ENCODE measurements around the gene GAMT. TPM values are rescaled to one million over a fixed set of nuclear protein-coding genes. Genes with fewer than 3 reads are reported as not detected.

Gene GAMT
- total and polyA plus RNA-seq, 5 experiments from 2014 or later, result 14.0 to 33.6 (median 29.4) TPM

DNA sequence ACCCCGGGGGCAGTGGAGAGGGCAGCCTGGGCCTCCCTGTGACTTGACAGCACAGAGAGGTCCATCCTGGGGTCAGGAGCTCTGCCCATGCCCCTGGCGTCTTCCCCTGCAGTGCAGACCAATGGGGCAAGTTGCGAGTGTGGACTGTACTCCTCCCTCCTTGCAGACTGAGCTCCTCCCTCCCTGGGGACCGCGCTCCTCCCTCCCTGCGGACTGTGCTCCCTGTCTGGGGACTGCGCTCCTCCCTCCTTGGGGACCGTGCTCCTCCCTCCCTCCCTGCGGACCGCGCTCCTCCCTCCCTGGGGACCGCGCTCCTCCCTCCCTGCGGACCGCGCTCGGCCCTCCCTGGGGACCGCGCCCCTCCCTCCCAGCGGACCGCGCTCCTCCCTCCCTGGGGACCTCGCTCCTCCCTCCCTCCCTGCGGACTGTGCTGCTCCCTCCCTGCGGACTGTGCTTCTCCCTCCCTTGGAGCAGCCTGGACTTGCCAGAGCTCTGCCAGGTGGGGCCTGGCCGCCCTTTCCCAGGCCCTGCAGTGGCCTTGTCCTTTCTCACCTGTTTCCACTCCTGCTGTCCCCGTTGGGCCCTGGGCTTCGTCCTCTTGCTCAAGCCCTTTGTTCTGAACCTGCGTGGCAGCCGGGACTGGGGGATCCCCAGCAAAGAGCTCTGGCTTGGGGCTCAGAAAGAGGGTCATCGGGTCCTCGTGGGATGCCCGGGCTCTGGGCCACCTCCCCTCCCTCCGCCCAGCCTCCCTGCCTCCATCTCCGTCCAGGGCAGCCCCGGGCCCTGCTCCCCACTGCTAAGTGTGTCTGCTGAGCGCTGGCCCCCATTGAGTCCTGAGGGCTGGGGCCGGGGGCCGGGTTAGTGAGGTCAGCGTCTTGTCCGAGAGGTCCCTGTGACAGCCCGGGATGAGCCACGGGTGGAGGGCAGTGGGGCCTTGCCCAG lies 6.8 kb downstream of the GAMT start:
- ATAC-seq (no peak), DNase-seq (no peak)
- H3K4me3 Mint-ChIP-seq, result no peak overlapping the region
- no peaks in the 10 kb centered on the region for H3K9me3 Mint-ChIP-seq
- no peak overlapping the region for H3K27ac Mint-ChIP-seq
- peaks cover 0 to 12% (median 5%) of the 10 kb centered on the region in 4 donors for H3K4me1 Mint-ChIP-seq
- H3K36me3 Mint-ChIP-seq, result peaks cover 0 to 31% (median 0%) of the 10 kb centered on the region in 3 donors
- H3K27me3 Mint-ChIP-seq, result no peaks in the 10 kb centered on the region
- POLR2A ChIA-PET, result no interaction called here

DNA sequence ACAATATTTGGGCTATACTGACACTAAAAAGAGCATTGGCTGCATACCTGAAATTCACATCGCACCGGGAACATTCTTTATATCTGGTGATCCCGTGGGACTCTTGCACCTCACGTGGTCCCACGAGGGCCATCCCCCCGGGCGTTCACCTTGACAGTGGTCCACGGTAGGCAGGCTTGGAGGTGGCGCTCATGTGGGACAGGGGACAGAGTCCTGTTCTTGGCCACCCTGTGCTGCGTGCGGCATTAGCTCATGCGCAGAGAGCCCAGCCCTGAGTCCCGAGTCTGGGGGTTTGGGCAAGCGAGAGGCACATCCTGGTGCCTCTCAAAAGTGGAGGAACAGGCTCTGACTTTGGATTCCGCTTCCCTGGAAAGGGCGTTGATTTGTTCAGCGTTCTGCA lies 7.5 kb downstream of the GAMT start:
- Mint-ChIP-seq H3K27ac (peak overlapping the region in 1 of 10 donors; percentile 55), H3K27me3 (no peaks in the 10 kb centered on the region), H3K9me3 (no peaks in the 10 kb centered on the region), H3K4me3 (no peak overlapping the region), H3K36me3 (peaks cover 0 to 38% (median 0%) of the 10 kb centered on the region in 3 donors), H3K4me1 (peaks cover 0 to 14% (median 5%) of the 10 kb centered on the region in 4 donors)
- ATAC-seq (no peak), DNase-seq (no peak)
- POLR2A ChIA-PET, result no interaction called here

DNA sequence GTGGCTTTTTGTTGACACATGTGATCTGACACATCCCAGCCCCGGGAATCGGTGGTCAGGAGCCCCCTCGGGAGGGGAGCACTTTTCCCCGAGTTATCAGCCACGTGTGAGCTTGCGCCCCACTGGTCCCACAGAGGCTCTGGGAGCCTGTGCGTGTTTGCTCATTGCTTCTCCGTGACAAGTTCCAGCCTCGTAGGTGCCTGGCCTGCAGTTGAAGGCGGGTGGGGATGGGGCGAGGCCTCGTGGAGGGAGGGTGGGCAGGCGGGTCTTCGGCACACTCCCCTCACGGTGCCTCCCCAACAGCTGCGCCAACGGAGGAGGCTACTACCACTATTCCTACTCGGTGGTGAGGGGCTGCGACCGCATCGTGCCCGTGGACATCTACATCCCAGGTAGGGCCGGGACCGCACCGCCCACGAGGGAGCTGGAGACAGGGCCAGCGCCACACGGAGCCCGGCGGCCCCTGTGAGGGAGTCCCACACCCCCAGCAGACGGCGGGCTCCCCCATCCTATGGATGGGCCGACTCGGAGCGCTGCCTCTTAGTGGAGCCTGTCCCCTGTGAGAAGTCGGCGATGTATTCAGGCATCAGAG lies 8.3 kb downstream of the GAMT start:
- H3K27ac Mint-ChIP-seq, result peak overlapping the region in 1 of 10 donors; percentile 55

DNA sequence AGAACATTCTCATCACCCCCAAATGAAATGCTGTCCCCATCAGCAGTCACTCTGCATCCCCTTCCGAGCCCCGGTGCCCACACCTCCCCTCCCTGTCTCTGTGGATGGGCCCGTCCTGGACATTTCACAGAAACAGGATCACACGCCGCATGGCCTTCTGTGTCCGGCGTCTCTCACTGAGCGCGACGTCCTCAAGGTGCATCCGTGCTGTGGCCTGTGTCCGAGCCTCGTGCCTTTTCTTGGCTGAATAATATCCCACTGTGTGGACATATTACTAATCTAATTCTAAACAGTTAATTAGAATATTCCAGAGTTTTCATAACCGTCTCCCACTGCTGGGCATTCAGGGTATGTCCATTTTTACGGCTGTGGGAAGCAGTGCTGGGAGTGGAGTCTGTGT lies 8.9 kb downstream of the GAMT start:
- Mint-ChIP-seq H3K36me3 (peaks cover 0 to 39% (median 0%) of the 10 kb centered on the region in 3 donors), H3K4me3 (no peak overlapping the region), H3K27ac (no peak overlapping the region), H3K27me3 (no peaks in the 10 kb centered on the region), H3K9me3 (no peaks in the 10 kb centered on the region), H3K4me1 (peaks cover 0 to 17% (median 4%) of the 10 kb centered on the region in 4 donors)
- DNase-seq (no peak), ATAC-seq (no peak)
- POLR2A ChIA-PET, result no interaction called here

More for the DNA sequence above, 8.3 kb downstream of the GAMT start:
- DNase-seq (no peak), ATAC-seq (no peak)
- POLR2A ChIA-PET, result no interaction called here
- Mint-ChIP-seq H3K27me3 (no peaks in the 10 kb centered on the region), H3K9me3 (no peaks in the 10 kb centered on the region), H3K36me3 (peaks cover 0 to 39% (median 0%) of the 10 kb centered on the region in 3 donors), H3K4me3 (no peak overlapping the region), H3K4me1 (peaks cover 0 to 17% (median 5%) of the 10 kb centered on the region in 4 donors)

DNA sequence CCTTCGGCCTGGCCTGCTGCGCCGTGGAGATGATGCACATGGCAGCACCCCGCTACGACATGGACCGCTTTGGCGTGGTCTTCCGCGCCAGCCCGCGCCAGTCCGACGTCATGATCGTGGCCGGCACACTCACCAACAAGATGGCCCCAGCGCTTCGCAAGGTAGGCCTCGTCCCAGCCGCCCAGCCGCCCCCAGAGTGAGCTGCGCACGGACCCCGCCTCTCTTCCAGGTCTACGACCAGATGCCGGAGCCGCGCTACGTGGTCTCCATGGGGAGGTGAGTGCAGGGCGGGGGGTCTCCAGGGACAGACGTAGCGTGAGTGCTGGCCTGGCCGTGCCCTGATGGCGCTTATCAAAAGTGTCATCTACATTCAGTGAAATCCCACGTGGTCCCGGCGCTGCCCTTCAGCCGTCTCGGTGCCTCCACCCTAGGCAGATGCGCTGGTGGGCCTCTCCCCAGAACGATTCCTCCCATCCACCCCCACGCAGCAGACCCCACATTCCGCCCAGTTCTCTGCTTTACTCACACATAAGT lies 10.4 kb downstream of the GAMT start:
- Mint-ChIP-seq H3K27ac (no peak overlapping the region), H3K9me3 (no peaks in the 10 kb centered on the region), H3K4me1 (peaks cover 3 to 16% (median 9%) of the 10 kb centered on the region in 4 donors), H3K36me3 (peaks cover 0 to 41% (median 0%) of the 10 kb centered on the region in 3 donors), H3K4me3 (peak overlapping the region in 1 of 10 donors; percentile 27), H3K27me3 (no peaks in the 10 kb centered on the region)
- ATAC-seq (no peak), DNase-seq (no peak)
- POLR2A ChIA-PET, result no interaction called here

DNA sequence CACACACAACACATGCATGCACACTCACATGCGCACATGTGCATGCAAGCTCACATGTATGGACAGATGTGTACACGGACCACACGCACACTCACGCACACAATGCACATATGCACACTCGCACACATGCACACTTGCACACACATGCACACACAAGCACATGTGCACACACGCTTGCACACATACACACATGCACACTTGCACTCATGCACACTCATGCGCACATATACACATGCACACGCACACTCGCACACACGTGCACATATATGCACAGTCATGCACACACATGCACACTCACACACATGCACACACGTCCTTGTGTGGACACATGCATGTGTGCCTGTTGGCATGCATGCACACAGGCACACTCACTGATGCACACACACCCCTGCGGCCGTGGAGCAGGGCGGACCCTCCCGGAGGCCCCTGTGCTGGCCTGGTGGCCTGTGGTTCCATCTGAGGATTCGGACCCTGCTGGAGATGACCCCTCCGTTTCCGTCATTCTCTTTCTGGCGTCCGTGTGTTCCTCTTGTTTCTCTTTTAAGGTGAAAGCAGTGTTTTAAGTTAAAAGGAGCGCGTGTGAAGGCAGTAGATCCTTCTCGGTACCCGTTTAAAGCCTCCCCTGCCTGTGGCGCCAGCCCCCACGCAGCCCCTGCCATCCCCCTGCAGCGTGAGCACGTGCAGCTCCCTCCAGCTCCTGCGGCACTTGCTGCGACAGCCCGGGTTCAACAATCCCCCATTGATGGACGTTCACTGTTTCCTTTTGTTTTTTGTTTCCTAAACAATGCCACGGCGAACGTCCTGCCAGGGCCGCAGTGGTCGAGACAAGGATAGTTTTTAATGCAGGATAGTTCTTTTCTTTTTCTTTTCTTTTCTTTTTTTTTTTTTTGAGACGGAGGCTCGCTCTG lies 12.1 kb downstream of the GAMT start:
- DNase-seq (no peak), ATAC-seq (no peak)
- Mint-ChIP-seq H3K27me3 (no peaks in the 10 kb centered on the region), H3K27ac (no peak overlapping the region), H3K9me3 (no peaks in the 10 kb centered on the region), H3K36me3 (peaks cover 0 to 41% (median 0%) of the 10 kb centered on the region in 3 donors), H3K4me3 (peak overlapping the region in 1 of 10 donors; percentile 60), H3K4me1 (peaks cover 7 to 25% (median 15%) of the 10 kb centered on the region in 4 donors)
- POLR2A ChIA-PET, result interaction anchor here (0.6 kb wide), 1 partner anchor 15 kb away, joined by 3 read pairs; no protein-coding TSS in a partner anchor

DNA sequence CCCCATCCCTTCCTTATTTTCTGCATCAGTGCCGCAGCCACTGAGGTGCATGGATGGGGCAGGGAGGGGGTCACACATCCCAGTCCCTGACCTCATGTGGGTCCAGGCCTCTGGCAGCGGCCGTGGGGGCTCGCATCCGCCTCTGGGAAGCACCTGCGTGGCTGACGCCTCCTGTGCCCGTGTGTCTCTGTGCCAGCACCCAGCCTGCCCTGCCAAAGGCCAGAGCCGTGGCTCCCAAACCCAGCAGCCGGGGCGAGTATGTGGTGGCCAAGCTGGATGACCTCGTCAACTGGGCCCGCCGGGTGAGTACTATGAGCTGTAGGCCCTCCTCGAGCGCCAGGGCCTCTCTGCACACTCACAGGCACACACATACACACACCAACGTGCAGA lies 12.7 kb downstream of the GAMT start:
- peaks cover 8 to 25% (median 18%) of the 10 kb centered on the region in 4 donors for H3K4me1 Mint-ChIP-seq
- peaks cover 0 to under 1% (median 0%) of the 10 kb centered on the region in 9 donors for H3K9me3 Mint-ChIP-seq
- H3K36me3 Mint-ChIP-seq, result peaks cover 0 to 41% (median 0%) of the 10 kb centered on the region in 3 donors
- H3K27me3 Mint-ChIP-seq, result peaks cover 0 to under 1% (median 0%) of the 10 kb centered on the region in 5 donors
- POLR2A ChIA-PET, result interaction anchor here (0.6 kb wide), 1 partner anchor 14 kb away, joined by 3 read pairs; no protein-coding TSS in a partner anchor
- H3K4me3 Mint-ChIP-seq, result peak overlapping the region in 1 of 10 donors; percentile 60
- no peak overlapping the region for H3K27ac Mint-ChIP-seq
- ATAC-seq (no peak), DNase-seq (no peak)

DNA sequence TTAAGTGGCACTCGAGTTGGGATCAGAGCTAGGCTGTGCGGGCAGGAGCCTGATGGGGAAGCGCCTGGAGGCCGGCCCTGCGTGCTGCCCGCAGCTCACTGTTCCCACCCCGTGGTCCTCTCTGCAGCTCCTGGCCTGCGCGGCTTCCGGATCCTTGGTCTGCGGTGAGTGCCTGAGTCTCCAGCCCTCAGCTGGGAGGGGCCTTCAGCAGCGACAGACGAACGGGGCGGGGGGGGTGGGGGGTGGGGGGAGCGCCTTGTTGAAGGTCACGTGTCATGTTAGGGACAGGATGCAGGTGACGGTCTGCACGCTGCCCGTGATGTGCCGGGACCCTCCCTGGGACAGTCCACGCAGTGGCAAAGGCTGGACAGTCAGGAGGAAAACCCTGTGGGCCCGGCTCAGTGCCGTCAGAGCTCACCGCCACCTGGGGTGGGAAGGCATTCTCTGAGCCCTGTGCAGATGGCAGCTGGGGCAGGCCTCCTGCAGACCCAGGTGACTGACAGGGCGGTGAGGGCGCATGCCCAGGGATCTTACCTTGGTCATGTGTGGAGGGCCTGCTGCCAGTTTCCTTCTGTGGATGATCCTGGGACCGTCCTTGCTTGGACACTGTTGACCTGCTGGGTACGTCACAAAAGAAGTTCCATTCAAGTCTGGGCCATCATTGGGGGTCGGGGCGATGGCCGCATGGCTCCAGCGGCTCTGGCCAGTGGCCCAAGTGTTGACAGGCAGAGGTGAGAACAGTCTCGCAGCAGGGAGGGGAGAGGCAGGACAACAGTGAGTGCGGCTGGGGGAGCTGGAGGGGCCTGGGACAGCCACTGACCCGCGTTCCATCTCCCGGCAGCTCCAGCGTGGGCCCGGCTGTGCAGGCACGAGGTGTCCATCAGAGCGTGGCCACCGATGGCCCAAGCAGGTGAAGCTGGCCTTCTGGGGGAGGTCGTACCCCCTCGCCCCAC lies 13.4 kb downstream of the GAMT start:
- Mint-ChIP-seq H3K4me3 (peak overlapping the region in 1 of 10 donors; percentile 16), H3K27ac (no peak overlapping the region), H3K9me3 (peaks cover 0 to 6% (median 0%) of the 10 kb centered on the region in 9 donors), H3K36me3 (peaks cover 0 to 42% (median 4%) of the 10 kb centered on the region in 3 donors), H3K4me1 (peaks cover 15 to 30% (median 25%) of the 10 kb centered on the region in 4 donors), H3K27me3 (peaks cover 0 to 5% (median 2%) of the 10 kb centered on the region in 5 donors)
- ATAC-seq (no peak), DNase-seq (no peak)
- POLR2A ChIA-PET, result interaction anchor here (0.6 kb wide), 2 partner anchors 13 to 38 kb away, joined by 3 to 4 read pairs; no protein-coding TSS in a partner anchor

DNA sequence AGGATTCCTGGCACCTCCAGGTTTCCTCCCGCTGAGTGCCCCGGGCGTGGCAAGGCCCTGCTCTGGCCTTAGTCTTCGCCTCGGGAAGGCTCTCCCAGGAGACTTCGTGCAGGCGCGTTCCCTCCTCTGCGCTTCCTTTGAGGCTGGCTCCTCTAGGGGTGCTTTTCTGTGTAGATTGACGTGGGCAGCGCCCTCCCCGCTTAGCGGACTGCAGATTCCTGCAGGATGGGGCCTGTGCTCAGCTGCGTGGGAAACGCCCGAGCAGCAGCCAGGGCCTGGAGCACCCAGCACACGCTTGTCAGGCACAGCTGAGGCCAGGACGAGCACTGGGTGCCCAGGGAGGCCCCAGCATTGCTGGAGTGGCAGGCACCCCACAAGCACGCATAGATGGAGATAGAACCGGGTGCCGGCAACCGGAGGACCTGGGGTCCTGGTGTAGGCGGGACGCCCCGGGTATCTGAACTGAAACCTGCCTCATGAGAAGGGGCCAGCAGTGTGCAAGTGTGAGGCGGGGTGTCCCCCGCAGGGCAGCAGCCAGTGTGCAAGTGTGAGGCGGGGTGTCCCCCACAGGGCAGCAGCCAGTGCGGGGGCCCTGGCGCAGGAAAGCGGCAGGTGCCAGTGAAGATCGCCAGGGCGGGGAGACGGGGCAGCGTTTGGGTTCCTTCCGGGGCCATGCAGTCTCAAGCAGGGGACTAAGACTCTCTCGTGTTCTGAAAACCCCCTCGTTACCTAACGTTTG lies 14.2 kb downstream of the GAMT start:
- DNase-seq, result no peak
- POLR2A ChIA-PET, result interaction anchor here (0.6 kb wide), 1 partner anchor 38 kb away, joined by 4 read pairs; no protein-coding TSS in a partner anchor
- Mint-ChIP-seq H3K9me3 (peaks cover 0 to 7% (median 0%) of the 10 kb centered on the region in 9 donors), H3K36me3 (peaks cover 0 to 38% (median 4%) of the 10 kb centered on the region in 3 donors), H3K4me1 (peaks cover 16 to 32% (median 28%) of the 10 kb centered on the region in 4 donors), H3K27ac (peak overlapping the region in 2 of 10 donors; percentile 9 to 52), H3K27me3 (peaks cover 0 to 5% (median 2%) of the 10 kb centered on the region in 5 donors), H3K4me3 (peak overlapping the region in 2 of 10 donors; percentile 16 to 36)
- ATAC-seq, result no peak

DNA sequence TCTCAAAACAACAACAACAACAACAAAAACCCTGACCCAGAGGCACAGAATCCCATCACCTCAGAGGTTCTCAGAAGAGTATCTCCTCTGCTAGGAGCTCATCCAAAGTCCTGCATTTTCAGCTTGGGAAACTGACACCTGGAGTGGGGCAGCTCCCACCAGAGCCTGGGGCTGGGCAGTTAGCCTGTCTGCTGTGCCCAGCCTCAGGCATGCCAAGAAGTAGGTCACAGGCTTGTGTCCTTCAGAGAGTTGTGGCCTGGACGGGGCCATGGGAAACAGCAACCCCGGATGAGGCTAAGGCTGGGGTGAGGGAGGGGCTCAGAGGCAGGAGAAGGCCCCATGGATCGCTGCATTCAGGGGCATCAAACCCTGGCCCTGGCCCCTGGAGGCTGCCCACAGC lies 15.5 kb downstream of the GAMT start:
- POLR2A ChIA-PET, result interaction anchor here (0.6 to 2.0 kb wide), 4 partner anchors 11 to 699 kb away, joined by 3 to 8 read pairs (median 4); a partner anchor contains a TSS
- no peak overlapping the region for H3K27ac Mint-ChIP-seq
- peaks cover 0 to 7% (median 0%) of the 10 kb centered on the region in 9 donors for H3K9me3 Mint-ChIP-seq
- peaks cover 0 to 26% (median 4%) of the 10 kb centered on the region in 3 donors for H3K36me3 Mint-ChIP-seq
- DNase-seq (no peak), ATAC-seq (no peak)
- H3K4me3 Mint-ChIP-seq, result peak overlapping the region in 3 of 10 donors; percentile 42 to 63 (median 54)
- peaks cover 16 to 32% (median 28%) of the 10 kb centered on the region in 4 donors for H3K4me1 Mint-ChIP-seq
- peaks cover 0 to 5% (median 2%) of the 10 kb centered on the region in 5 donors for H3K27me3 Mint-ChIP-seq

Measured in naive thymus-derived CD8-positive, alpha-beta T cell (primary cell).